ENCODE data around the gene GRAMD1B. TPM values are rescaled to one million over a fixed set of nuclear protein-coding genes. Genes with fewer than 3 reads are reported as not detected.

GRAMD1B gene
- total RNA-seq, 4 donors from 2014 or later, result 0.08 to 0.64 (median 0.42) TPM

DNA sequence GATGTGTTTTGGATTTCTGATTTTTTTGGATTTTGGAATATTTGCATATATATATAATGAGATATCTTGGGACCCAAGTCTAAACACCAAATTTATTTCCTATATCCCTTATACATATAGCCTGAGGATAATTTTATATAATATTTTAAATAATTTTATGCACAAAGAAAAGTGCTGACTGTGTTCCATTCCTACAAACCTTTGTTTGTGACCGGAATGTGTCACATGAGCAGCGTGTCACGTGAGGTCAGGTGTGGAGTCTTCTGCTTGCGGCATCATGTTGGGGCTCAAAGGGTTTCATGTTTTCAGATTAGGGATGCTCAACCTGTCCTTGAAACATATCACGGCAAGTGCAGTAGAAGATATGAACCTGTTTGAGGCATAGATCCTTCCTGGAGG lies 158.8 kb downstream of the GRAMD1B start:
- H3K9me3 ChIP-seq, result no peaks in the 10 kb centered on the region
- H3K4me1 ChIP-seq, result no peaks in the 10 kb centered on the region
- no peak for DNase-seq (ENCODE audit: low spot score in 2 of 2)
- H3K4me3 ChIP-seq, result no peak overlapping the region
- WGBS, result 91% methylated on average over 5 of the region's 5 CpGs
- TF ChIP-seq POLR2AphosphoS5 (IDR thresholded peaks at IDR 0.05), result no peak
- TF ChIP-seq, protein P1, sequence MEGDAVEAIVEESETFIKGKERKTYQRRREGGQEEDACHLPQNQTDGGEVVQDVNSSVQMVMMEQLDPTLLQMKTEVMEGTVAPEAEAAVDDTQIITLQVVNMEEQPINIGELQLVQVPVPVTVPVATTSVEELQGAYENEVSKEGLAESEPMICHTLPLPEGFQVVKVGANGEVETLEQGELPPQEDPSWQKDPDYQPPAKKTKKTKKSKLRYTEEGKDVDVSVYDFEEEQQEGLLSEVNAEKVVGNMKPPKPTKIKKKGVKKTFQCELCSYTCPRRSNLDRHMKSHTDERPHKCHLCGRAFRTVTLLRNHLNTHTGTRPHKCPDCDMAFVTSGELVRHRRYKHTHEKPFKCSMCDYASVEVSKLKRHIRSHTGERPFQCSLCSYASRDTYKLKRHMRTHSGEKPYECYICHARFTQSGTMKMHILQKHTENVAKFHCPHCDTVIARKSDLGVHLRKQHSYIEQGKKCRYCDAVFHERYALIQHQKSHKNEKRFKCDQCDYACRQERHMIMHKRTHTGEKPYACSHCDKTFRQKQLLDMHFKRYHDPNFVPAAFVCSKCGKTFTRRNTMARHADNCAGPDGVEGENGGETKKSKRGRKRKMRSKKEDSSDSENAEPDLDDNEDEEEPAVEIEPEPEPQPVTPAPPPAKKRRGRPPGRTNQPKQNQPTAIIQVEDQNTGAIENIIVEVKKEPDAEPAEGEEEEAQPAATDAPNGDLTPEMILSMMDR (IDR thresholded peaks at IDR 0.05), result no peak
- TF ChIP-seq EP300 (IDR thresholded peaks at IDR 0.05), result no peak
- no peak for TF ChIP-seq POLR2A (IDR thresholded peaks at IDR 0.05)
- H3K27ac ChIP-seq, result no peak overlapping the region
- H3K36me3 ChIP-seq, result no peaks in the 10 kb centered on the region
- H3K27me3 ChIP-seq, result no peaks in the 10 kb centered on the region

DNA sequence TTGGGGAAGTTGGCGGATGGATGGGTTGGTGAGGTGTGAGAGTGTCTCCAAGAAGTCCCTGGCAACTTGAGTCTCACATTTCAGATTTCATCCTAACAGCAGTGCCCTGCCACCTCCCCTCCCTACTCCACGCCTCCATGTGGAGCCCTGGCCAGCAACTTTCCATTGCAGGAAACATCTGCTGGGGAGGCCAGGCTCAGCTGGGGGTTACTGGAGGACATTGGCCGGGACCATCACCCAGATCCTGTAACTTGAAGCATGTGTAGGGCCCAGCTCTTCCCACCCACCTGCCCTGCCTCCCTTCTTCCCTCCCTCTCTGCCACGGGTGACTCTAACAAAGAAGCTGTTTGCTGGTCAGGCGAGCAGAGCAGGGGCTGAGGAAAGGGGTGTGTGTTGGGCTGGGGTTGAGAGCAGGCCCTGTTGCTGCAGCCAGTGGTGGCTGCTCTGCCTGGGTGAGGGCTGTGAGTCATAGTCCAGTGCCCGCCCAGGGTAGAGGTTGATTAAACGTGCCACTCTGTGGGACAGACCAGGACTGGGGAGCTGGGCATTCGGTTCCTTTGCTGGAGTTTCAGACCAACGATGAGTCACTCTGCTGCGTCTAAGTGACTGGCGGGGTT lies 160.3 kb downstream of the GRAMD1B start:
- Histone ChIP-seq H3K36me3 (no peaks in the 10 kb centered on the region), H3K4me1 (no peaks in the 10 kb centered on the region), H3K27me3 (no peaks in the 10 kb centered on the region), H3K9me3 (no peaks in the 10 kb centered on the region), H3K27ac (no peak overlapping the region), H3K4me3 (no peak overlapping the region)
- WGBS, result 55% methylated on average over 11 of the region's 11 CpGs
- DNase-seq (ENCODE audit: low spot score in 2 of 2), result no peak
- no peak for TF ChIP-seq POLR2A (IDR thresholded peaks at IDR 0.05)
- TF ChIP-seq, protein P1 (IDR thresholded peaks at IDR 0.05), result no peak

DNA sequence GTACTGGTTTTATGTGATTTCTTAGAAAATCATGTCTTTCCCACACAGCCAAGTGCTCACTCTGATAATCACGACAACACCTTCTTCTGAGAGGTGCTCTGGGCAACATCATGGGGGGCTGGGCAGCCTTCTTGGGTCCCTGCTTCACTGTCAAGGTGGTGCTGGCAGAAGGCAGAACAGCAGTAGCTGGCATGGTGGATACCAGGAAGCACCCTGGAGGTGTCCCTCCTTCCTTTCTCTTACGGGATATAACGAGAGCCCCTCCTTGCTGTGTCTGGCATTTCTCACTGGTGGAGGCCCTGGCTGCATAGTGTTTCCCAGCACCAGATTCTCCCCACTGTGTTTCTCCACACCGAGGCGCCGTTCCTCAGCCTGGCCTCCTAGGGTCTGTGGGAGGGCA lies 163.5 kb downstream of the GRAMD1B start:
- DNase-seq (ENCODE audit: low spot score in 2 of 2), result no peak
- Histone ChIP-seq H3K27me3 (no peaks in the 10 kb centered on the region), H3K4me3 (no peak overlapping the region), H3K4me1 (no peaks in the 10 kb centered on the region), H3K36me3 (no peaks in the 10 kb centered on the region), H3K27ac (no peak overlapping the region), H3K9me3 (no peaks in the 10 kb centered on the region)
- TF ChIP-seq EP300 (IDR thresholded peaks at IDR 0.05) (no peak), POLR2A (IDR thresholded peaks at IDR 0.05) (no peak), POLR2AphosphoS5 (IDR thresholded peaks at IDR 0.05) (no peak)
- TF ChIP-seq, protein P1 (IDR thresholded peaks at IDR 0.05), result no peak
- WGBS, result 85% methylated on average over 5 of the region's 6 CpGs

DNA sequence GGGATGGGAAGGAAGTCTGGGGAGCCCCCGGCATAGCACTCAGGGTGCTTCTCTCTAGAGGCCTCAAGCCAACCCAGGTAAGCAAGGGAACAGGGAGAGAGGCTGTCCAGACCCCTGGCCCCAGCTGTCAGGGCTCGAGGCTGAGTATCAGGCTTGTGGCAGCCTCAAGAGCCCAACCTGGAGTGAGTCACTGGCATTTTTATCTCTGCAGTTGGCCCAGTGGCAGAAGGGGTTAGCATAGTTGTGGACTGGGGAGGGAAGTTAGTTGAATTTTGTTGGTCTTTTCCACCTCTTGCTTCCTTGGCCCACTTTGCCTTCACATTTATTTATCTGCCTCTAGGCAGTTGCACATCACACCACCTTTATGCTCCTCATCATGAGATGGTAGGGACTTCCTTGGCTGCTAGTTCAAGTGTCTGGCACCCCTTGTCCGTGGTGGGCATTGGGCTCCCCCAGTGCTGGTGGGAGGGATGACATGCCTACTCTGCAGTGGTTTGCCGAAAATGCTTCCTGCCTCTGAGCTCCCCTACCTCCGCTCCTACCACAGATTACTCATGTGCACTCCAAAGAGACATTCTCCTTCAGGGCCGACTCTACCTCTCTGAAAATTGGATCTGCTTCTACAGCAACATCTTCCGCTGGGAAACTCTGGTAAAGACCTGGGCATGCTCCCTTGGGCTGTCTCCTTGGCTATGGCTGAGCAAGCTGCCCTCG lies 164.3 kb downstream of the GRAMD1B start:
- H3K9me3 ChIP-seq, result no peaks in the 10 kb centered on the region
- no peaks in the 10 kb centered on the region for H3K27me3 ChIP-seq
- H3K36me3 ChIP-seq, result no peaks in the 10 kb centered on the region
- H3K4me1 ChIP-seq, result no peaks in the 10 kb centered on the region
- H3K27ac ChIP-seq, result no peak overlapping the region
- WGBS, result 91% methylated on average over 8 of the region's 8 CpGs
- DNase-seq (ENCODE audit: low spot score in 2 of 2), result no peak
- no peak overlapping the region for H3K4me3 ChIP-seq
- TF ChIP-seq POLR2AphosphoS5 (IDR thresholded peaks at IDR 0.05) (no peak), POLR2A (IDR thresholded peaks at IDR 0.05) (no peak), EP300 (IDR thresholded peaks at IDR 0.05) (no peak)
- TF ChIP-seq, protein P1 (IDR thresholded peaks at IDR 0.05), result no peak

DNA sequence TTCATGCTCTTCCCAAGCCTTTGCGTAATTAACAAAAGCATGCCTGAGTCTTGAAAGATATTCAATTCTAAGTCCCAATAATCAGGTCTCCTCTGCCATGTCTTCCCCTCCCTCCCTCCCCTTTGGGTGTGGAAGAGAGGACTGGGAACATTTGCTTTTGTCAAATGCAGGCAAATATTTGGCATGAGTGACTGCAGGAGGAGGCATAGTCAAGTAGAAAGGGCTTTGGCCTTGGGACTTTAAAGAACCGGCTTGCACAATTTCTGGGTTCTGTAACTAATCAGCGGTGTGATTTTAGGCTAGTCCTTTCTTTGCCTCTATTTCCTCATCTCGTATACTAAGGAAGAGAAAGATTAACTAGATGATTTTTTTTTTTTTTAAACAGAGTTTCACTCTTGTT lies 164.9 kb downstream of the GRAMD1B start:
- no peak for DNase-seq (ENCODE audit: low spot score in 2 of 2)
- H3K36me3 ChIP-seq, result no peaks in the 10 kb centered on the region
- H3K27me3 ChIP-seq, result no peaks in the 10 kb centered on the region
- 74% methylated on average over 4 of the region's 4 CpGs for WGBS
- H3K4me3 ChIP-seq, result no peak overlapping the region
- no peaks in the 10 kb centered on the region for H3K9me3 ChIP-seq
- no peaks in the 10 kb centered on the region for H3K4me1 ChIP-seq
- TF ChIP-seq EP300 (IDR thresholded peaks at IDR 0.05) (no peak), POLR2AphosphoS5 (IDR thresholded peaks at IDR 0.05) (no peak), POLR2A (IDR thresholded peaks at IDR 0.05) (no peak)
- TF ChIP-seq, protein P1 (IDR thresholded peaks at IDR 0.05), result no peak
- H3K27ac ChIP-seq, result no peak overlapping the region

All from suprapubic skin (tissue), 4 donors.